ENCODE measurements around the gene KCNH4. TPM values are rescaled to one million over a fixed set of nuclear protein-coding genes. Genes with fewer than 3 reads are reported as not detected.

KCNH4 gene
- total RNA-seq, 2 donors from 2014 or later: 0.26 to 0.39 TPM

DNA sequence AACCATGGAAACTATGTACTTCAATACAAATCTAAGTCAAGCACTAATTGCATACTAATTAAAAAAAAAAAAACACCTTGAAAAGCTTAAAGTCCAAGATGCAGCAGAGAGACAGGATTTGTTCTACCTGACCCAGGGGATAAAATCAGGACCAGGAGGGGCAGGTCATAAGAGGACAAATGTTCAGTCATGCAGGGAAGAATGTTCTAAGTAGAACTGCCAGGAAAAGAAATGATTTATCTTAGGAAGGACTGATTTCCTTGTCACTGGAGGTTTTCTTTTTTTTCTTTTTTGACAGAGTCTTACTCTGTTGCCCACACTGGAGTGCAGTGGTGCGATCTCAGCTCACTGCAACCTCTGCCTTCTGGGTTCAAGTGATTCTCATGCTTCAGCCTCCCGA, 22.4 kb upstream of the KCNH4 start:
- DNase-seq (no peak), ATAC-seq (replicated peaks in 1 of 2) (no peak)
- Mint-ChIP-seq H3K27me3 (ENCODE audit: low read depth) (no peaks in the 10 kb centered on the region), H3K36me3 (ENCODE audit: insufficient read depth in 2 of 2) (peaks cover 5 to 32% of the 10 kb centered on the region in 2 donors), H3K9me3 (no peaks in the 10 kb centered on the region), H3K4me1 (ENCODE audit: low read depth) (peaks cover 4% of the 10 kb centered on the region), H3K27ac (no peak overlapping the region), H3K4me3 (no peak overlapping the region)

DNA sequence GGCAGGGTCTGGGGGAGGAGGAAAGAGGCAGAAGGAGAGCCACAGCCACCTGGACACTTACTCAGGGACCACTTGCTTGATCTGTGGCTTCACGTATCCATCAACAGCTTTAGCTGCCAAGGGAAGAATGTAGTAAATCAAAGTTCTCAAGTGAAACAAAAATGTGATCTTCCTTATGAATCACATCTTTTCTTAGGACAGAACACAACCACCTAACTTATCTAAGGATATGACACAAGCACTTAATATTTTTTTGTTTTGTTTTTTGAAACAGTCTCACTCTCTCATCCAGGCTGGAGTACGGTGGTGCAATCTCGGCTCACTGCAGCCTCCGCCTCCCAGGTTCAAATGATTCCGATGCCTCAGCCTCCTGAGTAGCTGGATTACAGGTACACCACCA, 21.8 kb upstream of the KCNH4 start:
- no peaks in the 10 kb centered on the region for H3K9me3 Mint-ChIP-seq
- H3K27ac Mint-ChIP-seq: no peak overlapping the region
- no peak for DNase-seq
- no peak for ATAC-seq (replicated peaks in 1 of 2)
- no peaks in the 10 kb centered on the region for H3K27me3 Mint-ChIP-seq (ENCODE audit: low read depth)
- no peak overlapping the region for H3K4me3 Mint-ChIP-seq
- peaks cover 5 to 30% of the 10 kb centered on the region in 2 donors for H3K36me3 Mint-ChIP-seq (ENCODE audit: insufficient read depth in 2 of 2)
- H3K4me1 Mint-ChIP-seq (ENCODE audit: low read depth): peaks cover 4% of the 10 kb centered on the region

DNA sequence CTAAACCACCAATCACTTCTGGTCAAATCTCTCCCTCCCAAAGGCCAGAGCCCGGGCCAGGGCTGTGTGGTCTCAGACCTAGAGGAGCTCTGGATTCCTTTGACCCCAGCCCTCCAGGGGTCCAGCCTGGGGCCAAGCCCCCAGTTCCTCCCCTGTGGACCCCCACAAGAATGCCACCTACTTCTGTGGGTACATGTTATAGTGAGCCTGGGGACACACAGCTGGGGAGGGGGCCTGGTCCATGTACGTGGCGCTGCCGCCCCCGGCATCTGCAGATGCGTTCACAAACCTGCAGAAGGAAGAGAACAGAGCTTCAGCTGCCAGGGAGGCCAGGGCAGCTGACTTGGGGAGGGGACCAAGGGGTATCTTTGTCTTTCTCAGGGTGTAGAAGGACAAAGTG, 21.2 kb upstream of the KCNH4 start:
- no peak for DNase-seq
- ATAC-seq (replicated peaks in 1 of 2): no peak
- Mint-ChIP-seq H3K27me3 (ENCODE audit: low read depth) (no peaks in the 10 kb centered on the region), H3K9me3 (no peaks in the 10 kb centered on the region), H3K4me3 (no peak overlapping the region), H3K27ac (peak overlapping the region; percentile 63), H3K4me1 (ENCODE audit: low read depth) (peaks cover 4% of the 10 kb centered on the region), H3K36me3 (ENCODE audit: insufficient read depth in 2 of 2) (peaks cover 5 to 26% of the 10 kb centered on the region in 2 donors)

DNA sequence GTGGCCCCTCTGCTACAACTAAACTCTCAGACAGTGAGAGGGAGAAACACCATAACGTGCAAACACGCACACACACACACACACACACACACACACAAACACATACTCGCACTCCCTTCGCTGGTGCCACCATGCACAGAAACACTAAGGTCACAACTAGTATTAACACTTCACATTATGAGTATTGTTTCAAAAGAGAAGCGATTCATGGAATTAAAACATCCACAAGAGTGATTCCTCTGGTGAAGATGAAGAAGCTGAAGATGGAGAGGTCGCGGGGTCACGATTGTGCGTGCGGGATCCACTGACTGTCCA, 20.5 kb upstream of the KCNH4 start:
- Mint-ChIP-seq H3K4me1 (ENCODE audit: low read depth) (peaks cover 4% of the 10 kb centered on the region), H3K36me3 (ENCODE audit: insufficient read depth in 2 of 2) (peaks cover 5 to 24% of the 10 kb centered on the region in 2 donors), H3K27me3 (ENCODE audit: low read depth) (no peaks in the 10 kb centered on the region), H3K4me3 (no peak overlapping the region), H3K27ac (no peak overlapping the region), H3K9me3 (no peaks in the 10 kb centered on the region)
- ATAC-seq (replicated peaks in 1 of 2) (no peak), DNase-seq (no peak)

DNA sequence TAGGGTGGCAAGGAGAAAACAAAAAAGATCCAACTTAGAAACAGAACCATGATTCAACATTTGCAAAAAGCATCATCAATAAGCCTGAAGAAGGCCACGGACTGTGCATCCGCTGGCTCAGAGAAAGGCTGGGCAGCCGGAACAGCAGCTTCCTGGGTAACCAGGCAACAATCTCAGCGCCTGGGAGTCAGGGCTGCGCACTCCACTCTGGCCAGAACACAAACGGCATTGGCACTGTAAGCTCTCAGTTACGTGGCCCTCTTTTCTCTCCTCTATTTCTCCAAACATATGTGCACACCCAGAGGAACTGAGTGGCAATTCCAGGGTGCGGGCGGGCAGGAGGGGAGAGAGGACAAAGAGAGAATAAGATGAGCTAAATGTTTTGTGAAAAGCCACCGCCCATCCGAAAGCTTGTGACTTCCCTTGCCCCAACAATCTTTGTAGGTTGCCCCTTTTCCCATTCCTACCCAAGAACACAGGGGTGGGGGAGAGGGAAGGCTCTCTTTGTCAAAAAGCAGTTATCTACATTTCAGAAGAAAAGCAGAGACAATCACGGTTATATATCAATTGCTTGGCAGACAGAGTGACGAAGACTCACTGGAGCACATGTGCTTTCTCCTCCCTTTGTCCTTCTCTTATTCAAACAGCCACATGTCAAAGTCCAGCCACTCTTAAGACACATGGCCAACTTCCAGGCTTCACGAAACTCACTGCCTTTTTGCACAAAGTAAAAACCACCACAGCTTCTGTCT, 19.9 kb upstream of the KCNH4 start:
- H3K4me1 Mint-ChIP-seq (ENCODE audit: low read depth): peaks cover 4% of the 10 kb centered on the region
- peaks cover 5 to 24% of the 10 kb centered on the region in 2 donors for H3K36me3 Mint-ChIP-seq (ENCODE audit: insufficient read depth in 2 of 2)
- no peak overlapping the region for H3K4me3 Mint-ChIP-seq

DNA sequence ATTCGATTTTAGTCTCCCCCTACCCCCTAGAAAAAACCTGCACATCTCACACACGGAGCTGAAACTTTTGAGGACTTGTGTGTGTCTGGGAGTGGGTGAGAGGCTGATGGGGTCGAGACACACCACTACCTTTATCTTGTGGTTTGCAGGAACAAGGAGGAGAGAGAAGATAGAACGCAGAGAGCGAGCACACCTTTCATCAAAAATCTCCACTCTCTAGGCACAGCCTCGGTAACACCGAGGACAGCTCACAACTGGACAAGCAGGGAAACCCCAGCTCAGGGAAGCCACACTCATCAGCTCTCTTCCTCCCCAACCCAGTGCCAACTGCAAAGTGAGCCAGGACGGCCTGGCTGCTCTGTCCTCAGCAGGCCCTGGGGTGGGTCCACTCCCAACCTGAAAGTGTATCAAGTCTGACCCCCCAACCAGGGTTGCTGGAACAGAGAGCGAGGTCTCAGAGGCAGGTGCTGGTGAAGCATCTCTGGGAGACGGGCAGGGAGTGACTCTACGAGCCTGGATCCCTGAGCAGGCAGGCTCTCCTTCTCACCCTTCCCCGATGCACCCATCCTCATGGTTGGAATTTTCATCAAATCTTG, 18.6 kb upstream of the KCNH4 start:
- DNase-seq (no peak), ATAC-seq (replicated peaks in 1 of 2) (no peak)
- H3K4me1 Mint-ChIP-seq (ENCODE audit: low read depth): peaks cover 7% of the 10 kb centered on the region
- no peaks in the 10 kb centered on the region for H3K9me3 Mint-ChIP-seq
- peaks cover 5 to 13% of the 10 kb centered on the region in 2 donors for H3K36me3 Mint-ChIP-seq (ENCODE audit: insufficient read depth in 2 of 2)
- H3K27ac Mint-ChIP-seq: no peak overlapping the region
- no peak overlapping the region for H3K4me3 Mint-ChIP-seq
- H3K27me3 Mint-ChIP-seq (ENCODE audit: low read depth): no peaks in the 10 kb centered on the region

More for the DNA sequence above, 19.9 kb upstream of the KCNH4 start:
- no peaks in the 10 kb centered on the region for H3K9me3 Mint-ChIP-seq
- no peaks in the 10 kb centered on the region for H3K27me3 Mint-ChIP-seq (ENCODE audit: low read depth)
- no peak for DNase-seq
- H3K27ac Mint-ChIP-seq: no peak overlapping the region
- ATAC-seq (replicated peaks in 1 of 2): no peak

DNA sequence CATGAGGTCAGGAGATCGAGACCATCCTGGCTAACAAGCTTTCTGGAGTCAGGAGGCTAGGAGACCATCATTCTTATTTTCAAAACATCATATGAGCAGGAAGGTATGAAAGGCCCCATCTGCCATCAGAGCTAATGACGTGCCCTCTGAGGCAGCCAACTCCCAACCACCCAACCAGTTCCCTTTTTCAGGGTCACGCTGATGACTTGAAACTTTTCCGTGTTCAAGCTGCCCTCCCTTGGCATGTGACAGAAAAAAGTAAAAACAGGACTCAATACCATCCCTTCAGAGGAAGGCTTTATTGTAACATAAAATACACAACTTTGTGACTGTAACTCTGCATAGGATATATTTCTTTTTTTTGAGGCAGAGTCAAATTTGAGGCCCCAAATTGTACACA, 18.0 kb upstream of the KCNH4 start:
- Mint-ChIP-seq H3K27me3 (ENCODE audit: low read depth) (no peaks in the 10 kb centered on the region), H3K9me3 (no peaks in the 10 kb centered on the region), H3K4me3 (no peak overlapping the region), H3K36me3 (ENCODE audit: insufficient read depth in 2 of 2) (peaks cover 5 to 9% of the 10 kb centered on the region in 2 donors), H3K4me1 (ENCODE audit: low read depth) (peaks cover 13% of the 10 kb centered on the region), H3K27ac (no peak overlapping the region)
- DNase-seq (no peak), ATAC-seq (replicated peaks in 1 of 2) (no peak)

DNA sequence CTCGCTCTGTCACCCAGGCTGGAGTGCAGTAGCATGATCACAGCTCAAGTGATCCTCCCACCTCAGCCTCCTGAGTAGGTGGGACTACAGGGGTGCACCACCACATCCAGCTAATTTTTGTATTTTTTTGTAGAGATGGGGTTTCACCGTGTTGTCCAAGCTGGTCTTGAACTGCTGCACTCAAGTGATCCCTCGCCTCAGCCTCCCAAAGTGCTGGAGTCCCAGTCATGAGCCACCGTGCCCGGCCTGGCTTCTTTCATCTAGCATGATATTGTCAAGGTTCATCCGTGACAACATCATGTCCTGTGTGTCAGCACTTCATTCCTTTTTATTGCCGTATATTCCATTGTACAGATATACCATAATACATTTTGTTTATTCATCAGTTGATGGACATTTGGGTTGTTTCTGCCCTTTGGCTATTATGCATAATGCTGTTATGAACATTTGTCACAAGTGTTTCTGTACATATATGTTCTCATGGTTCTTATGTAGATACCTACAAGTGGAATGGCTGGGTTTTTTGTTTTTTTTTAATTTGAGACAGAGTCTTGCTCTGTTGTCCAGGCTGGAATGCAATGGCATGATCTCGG, 16.7 kb upstream of the KCNH4 start:
- Mint-ChIP-seq H3K36me3 (ENCODE audit: insufficient read depth in 2 of 2) (peaks cover 4 to 8% of the 10 kb centered on the region in 2 donors), H3K4me3 (no peak overlapping the region), H3K9me3 (no peaks in the 10 kb centered on the region), H3K4me1 (ENCODE audit: low read depth) (peaks cover 26% of the 10 kb centered on the region), H3K27me3 (ENCODE audit: low read depth) (no peaks in the 10 kb centered on the region), H3K27ac (no peak overlapping the region)
- ATAC-seq (replicated peaks in 1 of 2) (no peak), DNase-seq (no peak)

DNA sequence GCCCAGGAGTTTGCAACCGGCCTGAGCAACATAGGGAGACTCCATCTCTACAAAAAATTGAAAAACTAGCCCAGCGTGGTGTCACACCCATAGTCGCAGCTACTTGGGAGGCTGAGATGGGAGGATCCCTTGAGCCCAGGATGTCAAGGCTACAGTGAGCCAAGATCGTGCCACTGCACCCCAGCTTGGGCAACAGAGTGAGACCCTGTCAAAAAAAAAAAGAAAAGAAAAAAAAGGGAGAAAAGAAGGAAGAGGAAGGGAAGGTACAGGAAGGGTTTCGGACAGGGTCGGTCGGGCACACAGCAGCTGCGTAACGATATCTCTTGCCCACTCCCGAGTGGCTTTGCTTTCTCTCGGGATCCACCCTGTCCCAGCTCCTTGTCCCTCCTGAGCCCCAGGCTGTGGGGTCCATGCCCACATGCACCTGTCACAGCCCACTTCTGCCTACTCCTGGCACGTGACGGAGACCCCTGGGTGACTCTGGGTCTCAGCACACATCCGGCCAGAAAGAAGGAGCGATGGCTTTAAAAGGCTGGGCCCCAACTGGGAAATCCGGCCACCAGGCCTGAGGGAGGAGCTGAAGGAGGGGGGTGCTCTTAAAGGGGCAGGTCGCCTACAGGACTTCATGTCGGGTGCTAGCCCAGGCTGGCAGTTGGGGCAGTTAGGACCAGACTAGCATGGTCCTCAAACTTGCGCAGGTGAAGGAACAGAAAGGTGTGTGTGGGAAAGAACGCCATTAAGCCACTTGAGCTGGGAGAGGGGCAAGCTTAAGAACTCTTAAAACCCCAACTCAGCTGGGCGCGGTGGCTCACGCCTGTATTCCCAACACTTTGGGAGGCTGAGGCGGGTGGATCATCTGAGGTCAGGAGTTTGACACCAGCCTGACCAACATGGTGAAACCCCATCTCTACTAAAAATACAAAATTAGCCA, 13.3 kb upstream of the KCNH4 start, which contains the start of gene GHDC:
Gene GHDC (minus strand): TSS at position 526 of the 931 bp plus-strand sequence. CDS start 913 bp downstream, outside the sequence.
- peak; percentile 95 to 98 for ATAC-seq (replicated peaks in 1 of 2)
- Mint-ChIP-seq H3K27ac (peak within 1 kb of the TSS; percentile 89), H3K9me3 (no peaks in the 10 kb centered on the region), H3K4me3 (peak within 1 kb of the TSS; percentile 95 to 97), H3K4me1 (ENCODE audit: low read depth) (peaks cover 26% of the 10 kb centered on the region), H3K36me3 (ENCODE audit: insufficient read depth in 2 of 2) (no peaks in the 10 kb centered on the region), H3K27me3 (ENCODE audit: low read depth) (no peaks in the 10 kb centered on the region)
- DNase-seq: peak; percentile 85

DNA sequence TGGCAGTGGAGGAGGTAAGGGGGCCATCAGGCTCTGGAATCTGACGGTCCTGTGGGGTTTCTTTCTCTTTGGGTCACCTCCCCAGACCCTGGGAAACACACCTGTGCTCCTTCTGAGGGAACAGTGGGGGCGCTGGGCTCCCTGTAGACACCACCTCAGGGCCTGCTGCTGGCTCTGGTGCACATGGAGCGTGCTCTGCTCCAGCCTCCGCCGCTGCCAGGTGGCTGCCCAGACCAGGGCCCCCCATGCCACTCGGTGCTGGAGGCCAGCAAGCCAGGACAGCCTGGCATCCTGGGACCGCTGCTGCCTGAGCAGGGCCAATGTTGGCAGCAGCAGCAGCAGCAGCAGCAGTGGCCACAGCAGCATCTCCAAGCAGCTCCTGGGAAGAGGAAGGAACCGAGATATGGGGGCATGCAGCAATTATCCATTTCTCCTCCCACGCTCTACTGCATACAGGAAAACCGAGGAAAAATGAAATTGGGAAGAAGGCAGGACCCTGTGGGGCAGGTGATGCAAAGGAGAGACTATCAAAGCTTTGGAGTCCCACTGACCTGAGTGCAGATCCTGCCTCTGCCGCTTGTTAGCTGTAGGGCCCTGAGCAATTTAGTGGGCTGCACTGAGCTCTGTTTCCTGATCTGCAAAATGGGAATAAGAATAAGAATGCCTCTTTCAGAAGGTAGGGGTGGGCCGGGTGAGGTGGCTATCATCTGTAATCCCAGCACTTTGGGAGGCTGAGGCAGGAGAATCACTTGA, 12.4 kb upstream of the KCNH4 start:
- H3K27me3 Mint-ChIP-seq (ENCODE audit: low read depth): no peaks in the 10 kb centered on the region
- no peaks in the 10 kb centered on the region for H3K9me3 Mint-ChIP-seq
- no peaks in the 10 kb centered on the region for H3K36me3 Mint-ChIP-seq (ENCODE audit: insufficient read depth in 2 of 2)
- H3K27ac Mint-ChIP-seq: peak overlapping the region; percentile 89
- DNase-seq (no peak), ATAC-seq (replicated peaks in 1 of 2) (no peak)
- peaks cover 25% of the 10 kb centered on the region for H3K4me1 Mint-ChIP-seq (ENCODE audit: low read depth)
- peak overlapping the region; percentile 95 to 97 for H3K4me3 Mint-ChIP-seq

DNA sequence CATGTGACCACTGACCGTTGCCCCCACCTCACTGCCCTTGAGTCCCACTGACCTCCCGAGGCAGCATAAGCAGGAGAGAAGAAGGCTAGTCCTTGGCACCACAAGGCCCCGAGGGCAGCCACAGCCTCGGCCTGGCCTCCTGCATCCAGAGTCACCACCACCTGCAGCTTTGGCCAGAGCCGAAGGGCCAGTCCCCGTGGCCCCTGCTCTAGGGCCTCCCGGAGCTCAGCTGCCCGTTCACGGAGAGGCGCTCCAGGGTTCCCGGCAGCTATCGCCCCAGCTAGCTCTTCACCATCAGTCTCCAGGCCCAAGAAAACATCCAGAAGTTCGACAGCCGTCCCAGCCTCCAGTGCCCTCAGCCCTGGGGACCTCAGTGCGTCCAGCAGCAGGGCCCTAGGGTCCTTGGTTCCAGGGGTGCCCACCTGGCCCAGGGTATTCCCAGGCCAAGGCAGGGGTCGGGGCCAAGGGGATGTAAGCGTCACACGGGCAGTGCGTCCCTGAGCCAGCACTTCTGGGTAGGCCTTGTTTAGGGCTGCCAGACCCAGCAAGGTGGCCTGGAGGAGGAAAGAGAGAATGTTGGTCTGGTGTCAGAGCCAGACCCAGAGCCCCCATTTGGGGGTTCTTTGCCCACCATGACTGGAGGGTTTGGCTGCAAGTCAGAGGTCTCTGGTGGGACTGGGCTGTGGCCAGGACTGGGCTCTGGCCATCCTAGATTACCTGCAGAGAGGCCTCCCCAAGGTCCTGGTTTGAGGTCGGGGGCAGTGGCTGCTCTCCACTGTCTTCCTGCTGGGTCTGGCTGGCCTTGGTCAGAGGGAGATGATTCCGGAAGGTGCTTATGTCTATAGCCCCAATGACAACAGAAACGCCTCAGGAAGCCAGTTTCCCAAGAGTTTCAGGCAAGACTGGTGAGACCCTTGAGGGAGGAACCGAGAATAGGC, 11.5 kb upstream of the KCNH4 start:
- H3K4me1 Mint-ChIP-seq (ENCODE audit: low read depth): peaks cover 25% of the 10 kb centered on the region
- no peaks in the 10 kb centered on the region for H3K9me3 Mint-ChIP-seq
- no peak for ATAC-seq (replicated peaks in 1 of 2)
- no peak for DNase-seq
- peak overlapping the region; percentile 95 to 97 for H3K4me3 Mint-ChIP-seq
- H3K27ac Mint-ChIP-seq: no peak overlapping the region
- no peaks in the 10 kb centered on the region for H3K27me3 Mint-ChIP-seq (ENCODE audit: low read depth)
- no peaks in the 10 kb centered on the region for H3K36me3 Mint-ChIP-seq (ENCODE audit: insufficient read depth in 2 of 2)

DNA sequence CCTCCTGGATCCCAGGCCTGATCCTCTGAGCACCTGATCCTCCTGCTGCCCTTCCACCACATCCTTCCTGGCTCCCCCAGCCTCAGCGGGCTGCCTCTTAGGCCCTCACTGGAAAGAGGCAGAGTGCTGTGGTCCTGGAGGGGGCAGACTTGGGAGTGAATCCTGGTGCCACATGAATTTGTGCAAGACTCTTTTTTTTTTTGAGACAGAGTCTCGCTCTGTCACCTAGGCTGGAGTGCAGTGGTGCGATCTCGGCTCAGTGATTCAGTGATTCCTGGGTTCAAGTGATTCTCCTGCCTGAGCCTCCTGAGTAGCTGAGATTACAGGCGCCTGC, 10.3 kb upstream of the KCNH4 start:
- no peak overlapping the region for H3K27ac Mint-ChIP-seq
- no peaks in the 10 kb centered on the region for H3K27me3 Mint-ChIP-seq (ENCODE audit: low read depth)
- ATAC-seq (replicated peaks in 1 of 2): no peak
- H3K9me3 Mint-ChIP-seq: no peaks in the 10 kb centered on the region
- peaks cover 30% of the 10 kb centered on the region for H3K4me1 Mint-ChIP-seq (ENCODE audit: low read depth)
- H3K4me3 Mint-ChIP-seq: no peak overlapping the region
- no peak for DNase-seq
- no peaks in the 10 kb centered on the region for H3K36me3 Mint-ChIP-seq (ENCODE audit: insufficient read depth in 2 of 2)

Data from activated T-cell treated with anti-CD3 and anti-CD28 coated beads, Interleukin-2, amount 50 U/mL, for 72 hours (primary cell).